Activated T-helper 9 cell treated with anti-CD3 and anti-CD28 coated beads, Interleukin-2, amount 50 U/mL, for 16 hours (primary cell): ENCODE results near the gene SMAD3.

Source experiments
- DNase-seq: peaks from one replicate; pipeline ENCODE4 v3.0.0-alpha.2; 2020; ENCODE audit warnings: low read depth

SMAD3 gene

DNA sequence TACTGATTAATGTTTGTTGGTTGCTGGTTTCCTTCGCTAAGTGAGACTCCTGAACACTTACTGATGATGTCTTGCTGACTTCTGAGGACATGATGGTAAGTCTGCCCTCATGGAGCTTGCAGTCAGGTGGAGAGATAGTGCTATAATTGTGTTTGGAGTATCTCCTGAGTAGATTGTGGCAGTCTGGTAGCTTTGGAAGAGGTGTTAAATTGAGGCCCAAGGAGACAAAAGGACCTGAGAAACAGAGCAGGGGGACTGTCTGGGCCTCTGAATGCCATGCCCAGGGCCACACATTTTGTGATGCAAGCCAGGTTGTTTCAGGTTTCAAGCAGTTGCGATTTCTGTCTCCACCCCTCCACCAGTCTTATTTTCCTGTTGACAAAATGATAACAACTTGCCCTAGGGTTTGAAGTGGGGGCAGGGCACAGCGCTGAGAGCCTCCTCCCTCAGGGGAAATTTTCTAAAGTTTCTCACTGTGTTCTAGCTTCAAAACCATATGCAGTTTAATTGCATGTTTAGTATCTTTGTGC is 16.7 kb downstream of the SMAD3 start:
- DNase-seq: peak; percentile 60

DNA sequence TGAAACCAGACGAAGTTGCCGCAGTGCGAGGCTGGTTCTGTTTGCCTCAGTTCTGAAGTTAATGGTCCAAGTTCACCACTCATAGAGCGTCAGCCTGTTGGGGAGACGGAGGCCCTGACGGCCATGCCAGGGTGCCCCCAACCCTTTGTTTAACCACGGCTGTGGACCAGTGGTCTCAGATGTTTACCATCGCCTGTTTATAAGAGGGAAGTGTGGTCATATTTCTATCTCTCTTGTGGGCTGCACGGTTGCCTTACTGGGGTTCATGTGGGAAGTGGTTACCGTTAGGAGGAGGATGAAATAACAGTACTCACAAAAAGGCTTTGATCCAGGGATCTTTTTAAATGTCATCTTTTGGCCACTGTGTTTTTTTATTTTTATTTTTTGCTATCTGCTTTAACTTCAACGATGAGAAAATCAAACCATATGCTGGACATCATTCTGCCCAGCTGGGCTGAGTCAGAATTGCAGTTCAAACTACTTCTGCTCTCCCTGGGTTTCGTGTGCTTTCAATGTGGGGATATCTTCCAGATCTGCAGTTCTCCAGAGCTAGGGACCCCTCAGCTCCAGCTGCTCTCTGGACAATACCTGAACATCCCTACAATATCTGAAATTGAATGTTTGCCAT is 17.8 kb downstream of the SMAD3 start:
- DNase-seq: no peak

DNA sequence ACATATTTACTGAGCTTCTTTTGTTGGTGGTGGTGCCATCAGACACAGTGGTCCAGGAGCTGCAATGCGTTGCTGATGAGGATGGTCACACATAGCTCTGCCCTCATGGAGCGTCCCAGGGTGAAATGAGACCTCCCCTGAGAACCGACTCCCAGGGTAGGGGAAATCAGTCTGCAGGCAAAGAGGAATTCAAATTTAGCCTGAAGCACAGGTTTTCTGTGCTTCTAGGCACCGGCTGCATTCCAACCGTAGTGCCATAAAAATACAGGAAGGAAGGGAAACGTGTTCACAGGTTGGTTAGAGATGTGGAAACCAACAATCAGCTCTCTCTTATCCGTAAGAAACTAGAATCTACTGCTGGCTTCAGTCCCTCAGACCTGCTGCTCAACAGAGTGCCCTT is 19.2 kb downstream of the SMAD3 start:
- DNase-seq: no peak

DNA sequence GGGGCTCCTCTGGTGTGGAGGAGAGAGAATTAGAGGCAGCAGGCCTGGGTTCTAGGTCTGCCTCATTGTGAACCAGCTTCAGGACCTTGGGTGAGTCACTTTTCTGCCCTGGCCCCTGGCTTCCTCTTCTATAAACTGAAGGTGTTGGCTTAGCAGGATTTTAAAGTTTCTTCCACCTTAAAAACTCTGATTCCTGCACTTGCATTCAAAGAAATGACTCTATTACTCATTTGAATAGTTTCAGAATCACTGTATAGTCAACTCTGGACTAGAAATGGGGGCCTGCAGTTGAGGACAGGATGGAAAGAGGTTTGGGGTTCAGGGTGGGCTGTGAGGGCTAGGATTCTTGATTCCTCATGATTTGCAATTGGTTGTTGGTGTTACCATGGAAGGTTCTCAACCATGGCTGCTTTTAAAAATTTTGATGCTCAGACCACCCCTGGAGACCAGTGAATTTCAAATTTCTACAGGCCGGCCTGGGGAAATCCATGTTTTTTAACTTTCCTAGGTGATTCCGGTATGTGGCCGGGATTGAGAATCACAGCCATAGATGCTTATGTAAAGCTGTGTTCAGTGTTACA is 19.9 kb downstream of the SMAD3 start:
- DNase-seq: no peak

DNA sequence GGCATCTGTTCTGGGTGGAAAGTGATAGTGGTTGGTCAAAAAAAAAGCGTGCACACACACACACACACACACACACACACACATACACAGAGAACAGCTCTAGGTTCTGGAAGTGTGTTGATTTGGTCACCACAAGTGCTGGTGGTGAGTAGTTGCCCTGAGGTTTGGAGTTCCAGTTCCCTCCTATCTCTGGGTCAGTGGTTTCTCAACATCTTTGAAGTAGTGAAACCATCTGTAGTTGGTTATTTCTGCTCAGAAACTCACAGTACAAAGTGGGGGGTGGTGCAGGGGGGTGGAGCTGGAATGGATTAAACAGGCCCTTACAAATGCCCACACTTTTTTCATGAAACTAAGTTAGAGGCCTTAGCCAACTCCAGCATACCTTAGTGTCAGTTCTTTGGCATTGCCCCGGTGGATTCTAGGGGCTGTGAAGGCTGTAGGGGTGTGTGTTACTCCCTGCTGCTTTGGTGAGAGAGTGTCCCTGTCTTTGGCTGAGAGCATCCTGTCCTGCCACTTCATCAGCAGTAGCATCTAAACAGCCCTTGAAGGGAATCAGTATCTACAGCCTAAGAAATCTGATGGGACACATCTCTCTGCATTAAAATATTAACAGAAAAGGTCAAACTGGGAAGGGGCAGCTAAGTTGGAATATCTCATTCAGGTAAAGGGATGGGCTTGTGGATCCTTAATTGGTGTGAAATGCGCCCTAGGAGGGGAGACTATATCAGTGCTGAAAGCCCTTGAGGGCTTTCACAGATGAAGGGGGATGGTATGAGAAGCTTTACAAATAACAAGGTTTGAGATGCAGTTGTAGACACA is 20.6 kb downstream of the SMAD3 start:
- DNase-seq: no peak

DNA sequence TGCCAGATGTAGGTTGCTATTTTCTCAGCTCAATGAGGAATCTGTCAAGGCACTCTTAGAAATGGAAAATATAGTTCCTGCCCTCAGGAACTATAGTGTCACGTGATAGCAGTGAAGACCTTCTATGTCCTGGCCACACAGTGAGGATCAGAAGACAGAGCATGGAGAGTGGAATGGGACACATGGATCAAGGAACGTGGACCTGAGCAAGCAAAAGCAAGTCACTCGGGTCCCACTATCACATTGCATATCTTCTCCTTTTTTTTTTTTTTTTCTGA is 21.2 kb downstream of the SMAD3 start:
- DNase-seq: no peak

DNA sequence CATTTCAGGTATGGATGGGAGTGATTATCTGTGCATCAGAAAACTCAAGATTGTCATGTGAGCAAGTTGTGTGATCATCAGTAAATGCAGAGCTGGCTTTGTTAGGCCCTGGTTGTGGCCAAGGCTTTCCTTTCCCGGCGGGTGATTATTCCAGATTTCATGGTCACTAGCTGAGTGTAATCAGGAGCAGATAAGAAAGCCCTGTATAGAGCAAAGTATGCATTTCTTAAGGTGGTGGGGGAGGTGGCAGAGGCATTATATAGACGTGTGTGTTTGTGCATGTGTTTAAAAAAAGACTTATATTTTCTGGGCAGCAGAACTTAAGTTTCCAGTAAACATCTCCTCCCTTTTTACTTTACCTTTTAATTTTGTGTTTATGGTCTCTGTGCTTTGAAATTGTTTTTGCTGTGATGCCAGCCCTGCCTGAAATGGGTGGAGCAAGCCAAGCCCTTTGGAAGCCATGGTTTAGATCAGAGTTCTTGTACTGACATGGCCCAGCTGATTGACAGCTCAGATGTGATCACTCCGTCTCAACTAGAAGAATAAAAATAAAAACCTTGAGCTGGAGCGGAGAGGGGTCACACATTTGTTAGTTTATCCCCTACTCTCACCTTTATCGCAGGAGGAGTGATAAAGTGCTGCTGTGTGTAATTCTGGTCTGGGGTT is 22.2 kb downstream of the SMAD3 start:
- no peak for DNase-seq

DNA sequence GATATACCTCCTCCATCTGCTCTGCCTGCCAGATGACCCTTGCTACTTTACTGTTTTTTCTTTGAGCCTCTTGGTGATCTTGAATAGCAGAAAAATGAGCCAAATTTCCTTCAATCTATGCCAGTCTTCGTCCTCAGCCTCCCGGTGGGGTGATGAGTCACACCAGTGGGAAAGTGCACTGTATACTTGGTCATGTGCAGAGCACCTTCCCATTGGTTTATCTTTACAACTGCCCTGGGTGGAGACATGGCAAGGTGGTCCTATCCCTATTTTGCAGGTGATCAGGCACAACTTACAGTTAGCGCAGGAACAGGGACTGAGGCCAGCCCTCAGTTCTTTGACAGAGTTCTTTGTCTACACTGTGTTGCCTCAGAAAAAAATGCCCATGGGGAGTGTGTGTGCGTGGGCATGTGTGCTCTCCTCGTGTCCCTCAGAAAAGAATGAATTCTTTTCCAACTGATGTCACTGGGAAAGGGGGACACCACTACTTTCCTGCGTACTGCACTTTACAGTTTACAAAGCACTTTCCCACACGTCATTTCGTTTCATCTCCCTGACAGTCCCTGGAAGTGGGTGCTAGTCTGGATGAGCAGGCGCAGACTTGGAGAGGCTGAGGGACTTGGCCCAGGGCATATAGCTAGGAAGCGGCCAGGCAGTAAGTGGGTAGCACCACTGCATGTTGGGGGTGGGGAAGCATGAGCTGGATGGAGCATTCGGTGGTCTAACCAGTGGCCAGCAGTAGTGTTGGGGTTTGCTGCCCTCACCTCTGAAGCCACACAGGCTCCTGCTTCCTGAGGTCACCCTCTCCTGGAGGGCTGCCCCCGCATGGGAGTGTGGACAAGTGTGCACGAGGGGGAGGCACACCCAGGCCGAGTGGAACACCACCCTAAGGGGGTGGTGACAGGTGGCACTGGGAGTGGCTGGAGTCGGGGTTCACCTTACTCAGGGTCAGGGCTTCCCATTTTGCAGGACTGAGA is 24.1 kb downstream of the SMAD3 start:
- no peak for DNase-seq

DNA sequence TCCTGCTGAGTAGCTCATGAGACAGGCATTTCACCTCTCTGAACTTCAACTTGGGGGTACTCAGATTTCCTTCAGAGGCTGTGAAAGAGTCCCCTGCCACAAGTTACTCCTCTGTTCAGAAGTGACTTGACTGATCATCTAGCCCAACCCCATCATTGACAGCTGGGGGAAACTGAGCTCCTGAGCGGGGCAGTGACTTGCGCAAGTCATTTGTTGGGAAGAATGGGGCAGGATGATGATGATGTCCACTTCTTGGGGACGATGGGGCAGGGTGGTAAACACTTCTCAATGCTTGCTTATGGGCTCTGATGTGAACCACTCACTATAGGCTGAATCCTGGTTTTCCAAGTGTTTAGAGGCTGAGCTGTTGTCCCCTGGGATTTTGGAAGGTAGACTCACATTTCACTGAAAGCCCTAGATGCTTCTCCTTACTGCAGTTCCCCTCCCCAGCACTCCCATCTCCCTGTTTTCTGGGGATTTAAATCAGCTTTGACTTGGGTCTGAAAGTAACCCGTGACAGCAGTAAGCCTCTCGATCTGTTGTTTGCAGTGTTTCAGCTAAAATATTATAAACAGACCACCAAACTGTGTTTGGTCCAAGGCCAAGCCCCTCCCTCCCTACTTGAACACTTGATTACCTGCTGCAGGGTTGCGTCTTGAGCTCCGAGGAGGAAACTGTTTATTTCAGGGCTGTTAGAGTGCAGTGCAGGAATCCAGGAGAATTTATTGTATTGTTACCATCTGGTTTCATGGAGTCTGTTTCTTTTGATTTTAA is 25.1 kb downstream of the SMAD3 start:
- no peak for DNase-seq

DNA sequence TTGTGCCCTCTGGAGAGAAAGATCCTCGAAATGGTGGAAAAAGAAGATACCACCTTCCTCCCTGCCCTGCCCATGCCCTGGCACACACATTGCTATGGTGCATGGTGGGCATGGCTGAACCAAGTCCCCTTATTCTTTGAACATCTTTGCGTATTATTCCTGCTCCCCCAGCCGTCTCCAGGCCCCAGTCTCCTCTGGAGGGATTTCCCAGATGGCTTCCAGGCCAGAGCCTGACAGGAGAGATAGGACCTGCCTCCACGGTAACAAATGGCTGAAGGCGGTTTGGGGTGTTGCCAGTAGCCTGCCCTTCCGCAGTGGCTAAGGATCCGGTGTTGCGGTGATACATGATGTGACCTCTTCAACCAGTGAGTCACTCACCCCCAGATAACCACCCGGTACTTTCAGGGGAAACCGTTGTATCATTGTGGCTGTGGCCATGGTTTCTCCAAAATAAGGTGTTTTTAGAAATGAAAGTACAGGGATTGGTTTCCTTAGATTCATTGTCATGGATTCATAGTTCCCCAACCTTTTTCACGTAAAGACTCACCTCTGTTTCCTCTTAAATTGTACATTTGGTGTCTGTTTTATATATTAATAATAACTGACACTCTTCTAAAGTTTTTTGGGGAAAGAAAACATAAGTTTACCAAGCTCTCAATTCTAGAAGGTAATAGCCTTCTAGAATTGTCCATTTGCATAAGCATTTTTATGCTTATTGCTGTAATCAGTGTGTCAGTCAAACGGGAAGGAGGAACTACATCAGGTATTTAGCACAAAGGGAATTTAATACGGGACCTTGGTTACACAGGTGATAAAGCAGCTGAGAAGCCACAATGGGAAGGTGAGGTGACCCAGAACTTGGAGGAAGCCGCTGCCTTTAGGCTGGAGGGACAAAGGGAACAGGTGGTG is 25.9 kb downstream of the SMAD3 start:
- DNase-seq: peak; percentile 68

DNA sequence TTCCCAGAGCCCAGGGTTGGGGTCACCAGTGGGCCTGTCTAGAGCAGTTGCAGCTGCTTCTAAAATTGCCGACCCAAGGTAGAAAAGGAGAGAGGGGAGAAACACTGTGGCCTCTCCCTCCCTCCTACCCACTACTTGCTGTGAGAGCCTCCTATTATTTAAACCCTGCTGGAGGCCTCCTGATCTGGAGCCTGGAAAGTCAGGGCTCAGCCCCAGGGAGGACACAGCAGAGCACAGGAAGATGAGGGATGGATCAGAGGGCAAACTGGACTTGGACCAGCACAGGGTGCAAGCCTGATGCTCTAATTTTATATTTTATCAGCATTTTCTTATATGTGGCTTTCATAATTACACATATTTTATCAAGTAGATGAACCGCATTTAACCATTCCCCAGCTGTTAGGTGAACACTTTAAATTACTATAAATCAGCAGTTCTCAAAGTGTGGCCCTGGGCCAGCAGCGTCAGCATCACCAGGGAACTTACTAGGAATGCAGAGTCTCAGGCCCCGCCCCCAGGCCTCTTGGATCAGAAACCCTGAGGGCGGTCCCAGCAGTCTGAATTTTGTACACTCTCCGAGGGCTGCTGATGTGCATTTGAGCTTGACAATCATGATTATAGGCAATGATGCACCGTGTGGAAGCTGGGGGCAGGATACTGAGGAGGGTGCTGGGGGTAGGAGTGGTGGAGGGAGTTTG is 26.7 kb downstream of the SMAD3 start:
- DNase-seq: no peak

DNA sequence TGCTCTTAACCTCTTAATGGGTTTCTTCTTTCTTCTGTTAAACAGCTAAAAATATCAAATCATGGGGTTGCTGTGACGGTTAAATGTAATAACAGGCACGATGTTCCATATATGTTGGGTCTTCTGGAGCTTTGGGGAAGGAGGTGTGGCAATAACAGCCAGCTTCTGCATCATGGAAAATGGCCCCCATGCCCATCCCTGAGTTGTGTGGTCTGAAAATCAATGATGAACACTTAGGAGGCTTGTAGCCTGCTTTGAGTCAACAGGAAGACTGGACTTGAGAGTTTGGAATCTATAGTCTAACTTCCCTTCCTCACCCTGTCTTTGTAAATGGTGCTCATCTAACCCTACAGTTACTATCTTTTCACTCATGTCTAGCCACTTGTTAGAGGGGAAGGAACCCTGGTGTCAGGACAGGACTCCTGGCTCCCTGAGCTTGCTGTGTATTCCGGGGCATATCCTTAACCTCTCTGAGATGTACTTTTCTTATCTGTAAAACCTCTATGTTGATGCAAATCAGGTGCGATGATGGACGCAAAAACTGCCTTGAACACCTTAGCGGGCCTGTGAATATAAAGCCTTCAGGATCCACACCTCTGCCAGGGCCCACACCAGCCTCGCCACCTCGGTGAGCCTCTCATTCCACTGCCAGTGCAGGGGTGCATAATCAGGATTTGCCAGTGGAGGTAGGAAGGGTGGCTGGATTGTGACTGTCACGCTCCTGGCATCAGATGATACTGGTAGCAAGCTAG is 27.5 kb downstream of the SMAD3 start:
- DNase-seq: no peak

DNA sequence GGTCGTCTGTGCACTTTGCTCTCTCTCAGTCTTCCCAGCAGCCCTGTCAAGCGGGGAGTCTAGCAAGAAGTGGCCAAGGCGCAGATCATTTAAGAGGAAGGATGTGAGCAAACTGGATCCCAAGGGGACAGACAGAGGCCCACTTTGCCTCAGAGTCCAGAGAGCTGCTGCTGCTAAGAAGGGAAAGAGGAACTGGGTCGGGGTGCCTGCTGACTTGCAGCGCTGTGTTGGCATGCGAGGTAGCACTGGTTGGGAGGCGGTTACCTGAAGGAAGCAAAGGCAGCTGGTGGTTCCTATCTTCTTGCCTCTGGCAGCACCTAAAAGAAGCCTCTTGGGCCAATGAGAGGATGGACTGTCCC is 28.1 kb downstream of the SMAD3 start:
- DNase-seq: no peak

DNA sequence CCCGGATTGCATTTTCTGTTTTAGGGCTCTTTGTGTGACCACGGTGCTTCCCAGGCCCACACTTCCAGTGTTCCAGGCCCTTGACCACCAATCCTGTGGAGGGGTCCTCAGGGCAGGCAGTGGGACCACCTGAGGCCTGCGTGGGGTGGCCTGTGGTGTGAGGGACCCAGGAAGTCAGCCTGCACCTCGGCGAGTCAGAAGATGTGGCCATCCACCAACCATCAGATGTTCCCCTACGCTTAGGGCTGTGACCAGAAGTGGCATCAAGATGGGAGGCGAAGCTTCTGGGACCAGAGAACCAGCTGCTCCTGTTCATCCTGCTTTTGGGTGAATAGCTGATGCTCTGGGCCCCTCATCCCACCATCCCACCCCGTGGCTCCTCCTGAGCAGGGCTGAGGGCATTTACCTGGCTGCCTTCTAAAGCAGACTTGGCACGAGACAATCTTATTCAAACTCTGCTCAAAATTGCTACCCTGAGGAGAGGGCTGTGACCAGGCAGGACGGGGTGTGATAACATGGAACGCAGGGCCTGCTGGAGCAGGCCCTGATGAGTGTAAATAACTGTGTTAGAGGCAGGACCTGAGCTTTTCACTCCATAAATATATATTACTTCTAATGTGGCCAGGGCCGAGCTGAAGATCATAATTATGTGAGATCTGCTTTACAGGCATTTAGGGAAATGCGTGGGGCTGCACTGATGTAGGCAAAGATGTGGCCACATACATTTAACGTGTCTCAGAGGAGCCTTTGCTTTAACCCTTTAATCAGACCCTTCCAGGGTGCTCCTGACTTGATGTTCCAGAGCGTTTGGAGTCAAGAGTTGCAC is 28.8 kb downstream of the SMAD3 start:
- DNase-seq: no peak

DNA sequence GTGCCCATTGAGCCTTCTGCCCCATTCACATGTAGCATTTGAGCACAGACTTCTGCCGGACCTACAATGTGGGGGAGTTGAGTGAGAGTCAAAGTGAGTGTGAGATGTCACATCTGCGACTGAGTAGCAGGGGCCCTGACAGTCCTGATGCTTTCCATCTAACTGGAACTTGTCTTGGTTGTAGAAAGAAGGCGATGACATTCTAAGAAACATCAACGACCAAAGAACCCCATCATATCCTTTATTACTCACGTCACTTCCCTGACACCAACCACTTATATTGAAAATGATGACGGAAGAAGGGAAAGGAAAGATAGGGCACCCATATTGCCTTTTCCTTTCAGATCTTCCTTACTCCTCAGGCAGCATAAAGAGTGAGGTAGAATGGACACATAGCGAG is 30.5 kb downstream of the SMAD3 start:
- no peak for DNase-seq

DNA sequence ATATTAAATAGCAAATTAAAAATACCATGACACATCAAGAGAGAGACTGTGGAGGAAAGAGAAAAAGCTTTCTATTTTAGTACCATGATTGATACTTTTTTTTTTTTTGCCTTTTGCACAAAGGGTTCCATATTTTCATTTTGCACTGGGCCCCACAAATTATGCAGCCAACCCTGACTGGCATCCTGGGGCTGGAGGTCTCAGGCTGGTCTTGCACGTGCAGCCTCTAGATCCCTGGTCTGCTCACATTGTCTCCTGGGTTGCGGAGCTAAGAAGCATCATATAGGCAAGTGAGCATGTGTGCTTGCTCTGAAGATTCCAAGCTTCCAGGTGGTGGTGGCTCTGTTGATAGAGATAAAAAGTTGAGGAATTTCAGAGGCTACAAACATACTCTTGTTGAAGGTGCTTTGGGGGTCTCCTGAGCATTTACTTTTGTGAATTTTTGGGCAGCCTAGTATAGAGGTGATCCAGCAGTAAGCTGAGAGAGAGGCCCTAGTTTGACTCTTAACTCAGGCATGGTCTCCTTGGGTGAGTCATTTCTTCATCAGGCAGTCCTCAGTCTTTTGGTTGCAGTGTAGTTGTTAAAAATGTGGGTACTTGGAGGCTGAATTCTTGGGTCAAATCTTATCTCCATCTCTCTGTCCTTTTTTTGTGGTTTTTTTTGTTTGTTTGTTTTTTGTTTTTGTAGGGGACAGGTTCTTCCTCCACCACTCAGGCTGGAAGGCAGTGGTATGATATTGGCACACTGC is 31.3 kb downstream of the SMAD3 start:
- no peak for DNase-seq

DNA sequence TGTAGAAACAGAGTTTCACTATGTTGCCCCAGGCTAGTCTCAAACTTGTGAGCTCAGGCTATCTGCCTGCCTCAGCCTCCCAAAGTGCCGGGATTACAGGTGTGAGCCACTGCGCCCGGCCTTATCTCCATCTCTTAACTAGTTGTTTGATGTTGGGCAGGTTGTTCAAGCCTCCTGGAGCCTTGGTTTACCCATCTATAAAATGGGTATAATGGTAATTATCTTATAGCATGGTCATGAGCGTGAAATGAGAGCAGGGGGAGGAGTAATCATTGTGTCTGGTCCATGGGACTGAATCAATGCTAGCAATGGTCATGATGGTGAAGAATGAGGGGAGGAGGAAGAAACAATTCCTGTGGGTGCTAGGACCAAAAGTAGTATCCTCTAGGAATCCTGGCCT is 32.0 kb downstream of the SMAD3 start:
- DNase-seq: no peak
